Measurements from ENCODE around the gene TMCC1. TPM values are rescaled to one million over a fixed set of nuclear protein-coding genes. Genes with fewer than 3 reads are reported as not detected.

Gene TMCC1
- total RNA-seq, 2 donors from 2014 or later: 41.0 to 51.1 TPM

DNA sequence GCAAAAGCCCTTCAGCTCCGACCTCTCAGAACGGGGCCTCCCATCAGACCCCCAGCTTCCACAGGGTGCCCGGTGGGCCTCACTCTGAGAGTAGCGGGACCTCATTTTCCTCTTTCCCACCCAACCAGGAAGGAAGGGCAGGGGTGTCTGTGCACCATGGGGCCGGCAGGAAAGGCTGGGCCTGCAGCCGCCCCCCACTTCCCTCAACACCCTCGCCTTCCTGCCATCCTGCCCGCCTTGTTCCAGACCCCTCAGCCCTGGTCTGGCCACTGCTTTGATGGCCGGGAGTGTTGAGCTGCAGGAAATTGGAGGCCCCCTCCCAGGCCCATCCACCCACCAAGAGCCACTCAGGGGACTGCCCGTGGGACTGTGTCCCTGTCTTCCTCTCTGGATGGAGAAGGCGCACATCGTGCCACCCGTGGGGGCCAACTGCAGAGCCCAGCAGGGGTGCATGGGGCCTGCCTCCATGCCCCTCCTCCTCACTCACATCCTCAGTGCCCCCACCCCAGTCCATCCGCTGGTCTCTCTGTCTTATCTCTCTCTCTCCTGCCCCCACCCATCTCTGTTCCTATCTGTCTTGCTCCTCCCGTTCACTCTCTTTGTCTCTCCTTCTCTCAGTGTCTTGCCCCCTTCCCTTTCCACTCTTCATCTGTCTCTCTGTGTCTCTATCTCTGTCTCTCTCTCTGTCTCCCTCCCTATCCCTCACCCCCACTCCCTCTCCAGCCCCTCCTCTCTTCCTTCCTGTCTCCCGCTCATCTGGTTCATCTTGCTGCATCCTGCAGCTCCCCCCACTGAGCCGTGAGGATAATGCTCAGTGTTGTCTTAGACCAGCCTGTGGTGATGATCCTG, 285.2 kb downstream of the TMCC1 start:
- no peak overlapping the region for H3K27ac Mint-ChIP-seq
- H3K4me3 Mint-ChIP-seq: no peak overlapping the region
- Histone ChIP-seq H3K9me3 (ENCODE audit: control insufficient read depth, low read length) (no peaks in the 10 kb centered on the region), H3K27ac (ENCODE audit: low read depth, low read length) (no peak overlapping the region), H3K9ac (ENCODE audit: extremely low read depth, low read length, poor library complexity, severe bottlenecking) (no peak overlapping the region), H3K4me3 (ENCODE audit: low read length) (no peak overlapping the region), H3K27me3 (ENCODE audit: control insufficient read depth, insufficient read depth, low read length, poor library complexity, severe bottlenecking) (peaks cover 20% of the 10 kb centered on the region), H3K36me3 (ENCODE audit: control insufficient read depth, insufficient read depth, low read length) (no peaks in the 10 kb centered on the region), H3K4me1 (ENCODE audit: control insufficient read depth, insufficient read depth, low read length) (peaks cover 3% of the 10 kb centered on the region)
- peaks cover 17% of the 10 kb centered on the region for H3K27me3 Mint-ChIP-seq (ENCODE audit: insufficient read depth)
- WGBS, 2 experiments (ENCODE audit: insufficient coverage in 1 of 2, insufficient read length in 1 of 2): 76 to 80% methylated on average over 4 to 17 of the region's 17 CpGs
- TF ChIP-seq, protein P1, sequence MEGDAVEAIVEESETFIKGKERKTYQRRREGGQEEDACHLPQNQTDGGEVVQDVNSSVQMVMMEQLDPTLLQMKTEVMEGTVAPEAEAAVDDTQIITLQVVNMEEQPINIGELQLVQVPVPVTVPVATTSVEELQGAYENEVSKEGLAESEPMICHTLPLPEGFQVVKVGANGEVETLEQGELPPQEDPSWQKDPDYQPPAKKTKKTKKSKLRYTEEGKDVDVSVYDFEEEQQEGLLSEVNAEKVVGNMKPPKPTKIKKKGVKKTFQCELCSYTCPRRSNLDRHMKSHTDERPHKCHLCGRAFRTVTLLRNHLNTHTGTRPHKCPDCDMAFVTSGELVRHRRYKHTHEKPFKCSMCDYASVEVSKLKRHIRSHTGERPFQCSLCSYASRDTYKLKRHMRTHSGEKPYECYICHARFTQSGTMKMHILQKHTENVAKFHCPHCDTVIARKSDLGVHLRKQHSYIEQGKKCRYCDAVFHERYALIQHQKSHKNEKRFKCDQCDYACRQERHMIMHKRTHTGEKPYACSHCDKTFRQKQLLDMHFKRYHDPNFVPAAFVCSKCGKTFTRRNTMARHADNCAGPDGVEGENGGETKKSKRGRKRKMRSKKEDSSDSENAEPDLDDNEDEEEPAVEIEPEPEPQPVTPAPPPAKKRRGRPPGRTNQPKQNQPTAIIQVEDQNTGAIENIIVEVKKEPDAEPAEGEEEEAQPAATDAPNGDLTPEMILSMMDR (conservative IDR thresholded peaks at IDR 0.05): peak; percentile 37
- peaks cover 32% of the 10 kb centered on the region for H3K4me1 Mint-ChIP-seq
- H3K9me3 Mint-ChIP-seq: no peaks in the 10 kb centered on the region
- H3K36me3 Mint-ChIP-seq (ENCODE audit: low read depth): no peaks in the 10 kb centered on the region
- DNase-seq: peak; percentile 85

DNA sequence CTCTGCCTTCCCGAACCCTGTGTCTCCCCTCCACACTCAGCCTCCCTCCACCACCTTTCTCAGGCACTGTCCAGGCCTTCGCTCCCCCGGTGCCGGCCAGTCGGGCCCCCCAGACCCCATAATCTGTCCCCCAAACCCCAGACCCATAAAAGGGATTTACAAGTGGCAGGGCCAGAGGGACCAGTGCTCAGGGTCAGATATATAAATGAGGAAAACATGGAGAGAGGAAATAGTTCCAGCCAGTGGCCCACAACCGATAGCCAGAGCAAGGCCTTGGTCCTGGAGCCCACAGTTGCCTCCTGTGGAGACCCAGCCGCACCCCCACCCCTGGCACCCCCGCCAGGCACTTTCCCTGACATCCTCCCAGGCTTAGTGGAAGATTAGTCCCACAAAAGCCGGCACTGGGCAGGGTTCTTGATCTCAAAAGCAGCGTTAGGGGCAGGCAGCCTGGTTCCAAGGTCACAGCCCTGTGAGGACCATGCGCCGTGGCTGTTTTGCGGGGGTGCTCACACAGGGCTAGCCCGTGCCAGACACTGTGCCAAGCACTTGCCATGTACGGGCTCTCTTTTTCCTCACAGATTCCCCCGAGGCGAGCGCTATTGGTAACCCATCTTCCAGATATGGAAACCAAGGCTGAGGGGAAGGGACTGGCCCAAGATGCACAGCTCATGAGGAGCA, 286.0 kb downstream of the TMCC1 start:
- peaks cover 7% of the 10 kb centered on the region for H3K4me1 ChIP-seq (ENCODE audit: control insufficient read depth, insufficient read depth, low read length)
- H3K9ac ChIP-seq (ENCODE audit: extremely low read depth, low read length, poor library complexity, severe bottlenecking): no peak overlapping the region
- H3K4me3 ChIP-seq (ENCODE audit: low read length): peak overlapping the region; percentile 71
- Mint-ChIP-seq H3K4me3 (peak overlapping the region; percentile 77), H3K36me3 (ENCODE audit: low read depth) (no peaks in the 10 kb centered on the region), H3K4me1 (peaks cover 39% of the 10 kb centered on the region), H3K27ac (peak overlapping the region; percentile 86), H3K9me3 (no peaks in the 10 kb centered on the region), H3K27me3 (ENCODE audit: insufficient read depth) (peaks cover 17% of the 10 kb centered on the region)
- WGBS, 2 experiments (ENCODE audit: insufficient coverage in 1 of 2, insufficient read length in 1 of 2): 50 to 74% methylated on average over 11 to 18 of the region's 18 CpGs
- TF ChIP-seq, protein P1 (conservative IDR thresholded peaks at IDR 0.05): no peak
- no peak overlapping the region for H3K27ac ChIP-seq (ENCODE audit: low read depth, low read length)
- DNase-seq: peak; percentile 78
- peaks cover 20% of the 10 kb centered on the region for H3K27me3 ChIP-seq (ENCODE audit: control insufficient read depth, insufficient read depth, low read length, poor library complexity, severe bottlenecking)
- no peaks in the 10 kb centered on the region for H3K9me3 ChIP-seq (ENCODE audit: control insufficient read depth, low read length)
- H3K36me3 ChIP-seq (ENCODE audit: control insufficient read depth, insufficient read depth, low read length): no peaks in the 10 kb centered on the region

- DNase-seq: peak; percentile 91
- no peaks in the 10 kb centered on the region for H3K9me3 ChIP-seq (ENCODE audit: control insufficient read depth, low read length)
- H3K4me3 ChIP-seq (ENCODE audit: low read length): peak within 1 kb of the TSS; percentile 76
- Mint-ChIP-seq H3K9me3 (no peaks in the 10 kb centered on the region), H3K36me3 (ENCODE audit: low read depth) (no peaks in the 10 kb centered on the region), H3K27ac (peak within 1 kb of the TSS; percentile 86), H3K4me3 (peak within 1 kb of the TSS; percentile 77), H3K4me1 (peaks cover 46% of the 10 kb centered on the region), H3K27me3 (ENCODE audit: insufficient read depth) (peaks cover 17% of the 10 kb centered on the region)
- TF ChIP-seq, protein P1 (conservative IDR thresholded peaks at IDR 0.05): no peak
- peaks cover 7% of the 10 kb centered on the region for H3K4me1 ChIP-seq (ENCODE audit: control insufficient read depth, insufficient read depth, low read length)
- WGBS, 2 experiments (ENCODE audit: insufficient coverage in 1 of 2, insufficient read length in 1 of 2): 1 to 3% methylated on average over 32 to 93 of the region's 96 CpGs
- peaks cover 20% of the 10 kb centered on the region for H3K27me3 ChIP-seq (ENCODE audit: control insufficient read depth, insufficient read depth, low read length, poor library complexity, severe bottlenecking)
- no peak within 1 kb of the TSS for H3K9ac ChIP-seq (ENCODE audit: extremely low read depth, low read length, poor library complexity, severe bottlenecking)
- no peaks in the 10 kb centered on the region for H3K36me3 ChIP-seq (ENCODE audit: control insufficient read depth, insufficient read depth, low read length)
- H3K27ac ChIP-seq (ENCODE audit: low read depth, low read length): peak within 1 kb of the TSS; percentile 29
These were observed 286.7 kb downstream of the TMCC1 start, which contains the start of gene PLXND1 for GRCh38 chr3:129606636-129607390. Gene PLXND1 (minus strand): TSS chr3:129606676. CDS start chr3:129606639, 37 bp downstream.

Measured in endodermal cell (in vitro differentiated cells).